ENCODE results near the gene OR4C11. TPM values are rescaled to one million over a fixed set of nuclear protein-coding genes. Genes with fewer than 3 reads are reported as not detected.

The OR4C11 gene
- total and polyA plus RNA-seq, 4 donors, result not detected

GRCh38 chr11:55648027-55648426 lies 40.6 kb upstream of the OR4C11 start, which contains the start of gene OR4S2:
OR4S2 (plus strand) TSS chr11:55648327; CDS start chr11:55650904, 2,577 bp downstream.
- no peak within 1 kb of the TSS for H3K27ac ChIP-seq (ENCODE audit: low read depth in 1 of 2, low read length in 2 of 2)
- H3K9me3 ChIP-seq (ENCODE audit: control insufficient read depth in 4 of 4, low read length in 3 of 4), result peaks cover 0 to 3% (median 0%) of the 10 kb centered on the region in 4 donors
- DNase-seq (ENCODE audit: low spot score), result no peak
- WGBS, result 71% methylated on average over 2 of the region's 2 CpGs
- no peak within 1 kb of the TSS for H3K9ac ChIP-seq (ENCODE audit: low read depth in 1 of 2, low read length in 2 of 2)
- H3K36me3 ChIP-seq (ENCODE audit: control insufficient read depth in 4 of 4, insufficient read depth in 3 of 4, low read depth in 1 of 4, low read length in 3 of 4), result no peaks in the 10 kb centered on the region
- no peak within 1 kb of the TSS for H3K4me3 ChIP-seq (ENCODE audit: low read depth in 1 of 3, low read length in 3 of 3)
- no peak for TF ChIP-seq TAF1 (conservative IDR thresholded peaks at IDR 0.05)
- no peak for TF ChIP-seq SP1 (IDR thresholded peaks at IDR 0.05)
- TF ChIP-seq HNF4A (conservative IDR thresholded peaks at IDR 0.05), result no peak
- TF ChIP-seq FOXA2 (IDR thresholded peaks at IDR 0.05), result no peak
- no peak for TF ChIP-seq EGR1 (IDR thresholded peaks at IDR 0.05; ENCODE audit: low read depth in 2 of 2)
- no peak for TF ChIP-seq FOXA1 (IDR thresholded peaks at IDR 0.05)
- TF ChIP-seq ATF3 (IDR thresholded peaks at IDR 0.05), result no peak
- TF ChIP-seq HNF4G (IDR thresholded peaks at IDR 0.05), result no peak
- no peak for TF ChIP-seq ZBTB33 (IDR thresholded peaks at IDR 0.05)
- TF ChIP-seq JUND (IDR thresholded peaks at IDR 0.05), result no peak
- no peak for TF ChIP-seq MAX (IDR thresholded peaks at IDR 0.05)
- TF ChIP-seq NR2F2 (IDR thresholded peaks at IDR 0.05), result no peak
- TF ChIP-seq CTCF (IDR thresholded peaks at IDR 0.05; ENCODE audit: low read depth, low read length, missing input control), result no peak
- no peak for TF ChIP-seq GABPA (IDR thresholded peaks at IDR 0.05 in 1 of 2, conservative IDR thresholded peaks at IDR 0.05 in 1 of 2)
- no peak for TF ChIP-seq RAD21 (IDR thresholded peaks at IDR 0.05)
- TF ChIP-seq REST (IDR thresholded peaks at IDR 0.05), result no peak
- no peaks in the 10 kb centered on the region for H3K27me3 ChIP-seq (ENCODE audit: control insufficient read depth in 4 of 4, insufficient read depth in 4 of 4, low read length in 3 of 4)
- H3K4me1 ChIP-seq (ENCODE audit: control insufficient read depth in 4 of 4, insufficient read depth in 4 of 4, low read length in 3 of 4), result no peaks in the 10 kb centered on the region

- H3K9me3 ChIP-seq (ENCODE audit: control insufficient read depth in 4 of 4, low read length in 3 of 4), result no peaks in the 10 kb centered on the region
- DNase-seq (ENCODE audit: low spot score), result no peak
- TF ChIP-seq EGR1 (IDR thresholded peaks at IDR 0.05; ENCODE audit: low read depth in 2 of 2) (no peak), HNF4G (IDR thresholded peaks at IDR 0.05) (no peak), JUND (IDR thresholded peaks at IDR 0.05) (no peak)
- H3K36me3 ChIP-seq (ENCODE audit: control insufficient read depth in 4 of 4, insufficient read depth in 3 of 4, low read depth in 1 of 4, low read length in 3 of 4), result no peaks in the 10 kb centered on the region
- H3K9ac ChIP-seq (ENCODE audit: low read depth in 1 of 2, low read length in 2 of 2), result no peak within 1 kb of the TSS
- H3K27me3 ChIP-seq (ENCODE audit: control insufficient read depth in 4 of 4, insufficient read depth in 4 of 4, low read length in 3 of 4), result no peaks in the 10 kb centered on the region
- no peak within 1 kb of the TSS for H3K27ac ChIP-seq (ENCODE audit: low read depth in 1 of 2, low read length in 2 of 2)
- no peaks in the 10 kb centered on the region for H3K4me1 ChIP-seq (ENCODE audit: control insufficient read depth in 4 of 4, insufficient read depth in 4 of 4, low read length in 3 of 4)
- H3K4me3 ChIP-seq (ENCODE audit: low read depth in 1 of 3, low read length in 3 of 3), result no peak within 1 kb of the TSS
- WGBS, result 39% methylated on average over 3 of the region's 3 CpGs
Measured at GRCh38 chr11:55634813-55635212, 27.4 kb upstream of the OR4C11 start, which contains the start of gene OR4P4. OR4P4 (plus strand) TSS chr11:55635113.
